ENCODE data around the gene SUN2. TPM values are rescaled to one million over a fixed set of nuclear protein-coding genes. Genes with fewer than 3 reads are reported as not detected.

Gene SUN2
- total RNA-seq, 1 donor from 2014 or later = 41.7 TPM

DNA sequence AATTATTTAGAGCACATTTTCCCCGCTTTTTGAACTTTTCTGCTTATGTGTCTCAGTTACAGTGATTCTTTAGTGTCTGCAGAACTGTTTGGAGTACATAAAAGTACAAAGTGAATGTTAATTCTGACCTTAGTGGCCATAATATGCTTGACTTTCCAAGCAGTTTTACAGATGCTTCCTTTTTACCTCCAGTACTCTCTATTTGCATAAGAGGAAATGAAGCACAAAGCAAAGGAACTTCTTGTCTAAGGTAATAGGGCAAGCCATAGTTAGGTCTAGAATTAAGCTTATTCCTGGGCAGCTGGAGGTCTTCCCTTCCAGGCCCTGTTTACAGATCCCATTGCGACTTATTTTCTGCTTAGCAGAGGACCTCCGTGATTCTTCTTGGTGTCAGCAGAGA, 46.5 kb downstream of the SUN2 start:
- TF ChIP-seq, protein P1, sequence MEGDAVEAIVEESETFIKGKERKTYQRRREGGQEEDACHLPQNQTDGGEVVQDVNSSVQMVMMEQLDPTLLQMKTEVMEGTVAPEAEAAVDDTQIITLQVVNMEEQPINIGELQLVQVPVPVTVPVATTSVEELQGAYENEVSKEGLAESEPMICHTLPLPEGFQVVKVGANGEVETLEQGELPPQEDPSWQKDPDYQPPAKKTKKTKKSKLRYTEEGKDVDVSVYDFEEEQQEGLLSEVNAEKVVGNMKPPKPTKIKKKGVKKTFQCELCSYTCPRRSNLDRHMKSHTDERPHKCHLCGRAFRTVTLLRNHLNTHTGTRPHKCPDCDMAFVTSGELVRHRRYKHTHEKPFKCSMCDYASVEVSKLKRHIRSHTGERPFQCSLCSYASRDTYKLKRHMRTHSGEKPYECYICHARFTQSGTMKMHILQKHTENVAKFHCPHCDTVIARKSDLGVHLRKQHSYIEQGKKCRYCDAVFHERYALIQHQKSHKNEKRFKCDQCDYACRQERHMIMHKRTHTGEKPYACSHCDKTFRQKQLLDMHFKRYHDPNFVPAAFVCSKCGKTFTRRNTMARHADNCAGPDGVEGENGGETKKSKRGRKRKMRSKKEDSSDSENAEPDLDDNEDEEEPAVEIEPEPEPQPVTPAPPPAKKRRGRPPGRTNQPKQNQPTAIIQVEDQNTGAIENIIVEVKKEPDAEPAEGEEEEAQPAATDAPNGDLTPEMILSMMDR (conservative IDR thresholded peaks at IDR 0.05) = no peak
- H3K4me3 Mint-ChIP-seq = peak overlapping the region; percentile 56
- no peaks in the 10 kb centered on the region for H3K27me3 Mint-ChIP-seq (ENCODE audit: low read depth)
- H3K4me1 Mint-ChIP-seq = peaks cover 66% of the 10 kb centered on the region
- H3K27ac Mint-ChIP-seq (ENCODE audit: unreplicated experiment) = no peak overlapping the region
- H3K36me3 Mint-ChIP-seq (ENCODE audit: low read depth) = peaks cover 7% of the 10 kb centered on the region
- H3K9me3 Mint-ChIP-seq = no peaks in the 10 kb centered on the region
- DNase-seq (ENCODE audit: low read depth, low spot score) = no peak

DNA sequence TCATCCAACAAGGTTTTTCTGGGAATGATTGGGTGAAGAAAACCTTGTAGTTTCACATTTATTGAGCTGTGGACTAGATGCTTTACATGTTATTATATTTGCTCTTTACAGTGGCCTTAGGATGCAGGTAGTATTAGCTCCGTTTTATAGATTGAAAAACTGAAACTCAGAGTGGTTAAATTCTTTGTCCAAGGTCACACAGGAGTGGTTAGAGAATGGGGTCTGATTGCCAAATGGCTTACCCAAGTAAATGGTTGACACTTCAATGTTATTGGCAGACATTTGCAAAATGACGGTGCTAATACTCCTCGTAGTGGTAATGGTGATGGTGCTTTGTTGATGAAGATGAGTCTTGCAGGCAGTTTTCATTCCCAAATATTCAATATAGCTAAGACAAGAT, 47.8 kb downstream of the SUN2 start:
- Mint-ChIP-seq H3K27ac (ENCODE audit: unreplicated experiment) (no peak overlapping the region), H3K9me3 (no peaks in the 10 kb centered on the region), H3K27me3 (ENCODE audit: low read depth) (no peaks in the 10 kb centered on the region), H3K36me3 (ENCODE audit: low read depth) (peaks cover 7% of the 10 kb centered on the region), H3K4me1 (peaks cover 60% of the 10 kb centered on the region), H3K4me3 (peak overlapping the region; percentile 77)
- TF ChIP-seq, protein P1 (conservative IDR thresholded peaks at IDR 0.05) = no peak
- no peak for DNase-seq (ENCODE audit: low read depth, low spot score)

DNA sequence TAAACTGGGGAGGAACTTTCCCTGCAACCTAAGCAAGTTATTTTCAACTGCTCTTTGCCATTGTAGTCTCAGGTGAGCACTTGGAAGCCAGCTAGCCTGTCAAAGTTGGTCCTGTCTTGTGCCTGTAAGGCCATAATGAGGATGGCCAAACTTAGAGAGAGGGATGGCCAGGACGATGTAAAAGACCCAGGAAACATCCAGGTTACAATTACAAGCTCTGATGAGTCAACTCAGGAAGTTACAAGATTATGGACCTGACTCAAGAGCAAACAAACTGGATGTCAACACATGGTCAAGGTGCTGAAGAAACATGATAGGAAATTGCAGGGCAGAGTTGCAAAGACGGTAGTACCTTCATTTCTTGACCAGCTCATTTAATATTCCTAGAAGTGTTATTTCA, 48.5 kb downstream of the SUN2 start:
- no peaks in the 10 kb centered on the region for H3K27me3 Mint-ChIP-seq (ENCODE audit: low read depth)
- peaks cover 53% of the 10 kb centered on the region for H3K4me1 Mint-ChIP-seq
- no peak for DNase-seq (ENCODE audit: low read depth, low spot score)
- H3K36me3 Mint-ChIP-seq (ENCODE audit: low read depth) = peaks cover 7% of the 10 kb centered on the region
- H3K27ac Mint-ChIP-seq (ENCODE audit: unreplicated experiment) = no peak overlapping the region
- H3K4me3 Mint-ChIP-seq = peak overlapping the region; percentile 91
- no peaks in the 10 kb centered on the region for H3K9me3 Mint-ChIP-seq
- TF ChIP-seq, protein P1 (conservative IDR thresholded peaks at IDR 0.05) = no peak

DNA sequence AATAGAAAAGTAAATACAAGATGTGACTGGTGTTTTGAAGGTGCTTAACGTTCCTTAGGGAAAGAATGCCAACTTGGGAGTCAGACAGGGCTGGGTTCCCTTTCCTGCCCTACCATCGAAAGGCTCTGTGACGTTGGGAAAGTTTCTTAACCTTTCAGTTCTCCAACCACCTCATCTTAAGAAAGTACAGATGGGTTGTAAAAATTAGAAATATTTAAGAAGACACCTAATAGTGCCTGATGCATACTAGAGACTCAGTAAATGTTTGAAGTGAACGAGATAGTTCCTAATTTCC, 49.0 kb downstream of the SUN2 start:
- no peak for DNase-seq (ENCODE audit: low read depth, low spot score)
- Mint-ChIP-seq H3K36me3 (ENCODE audit: low read depth) (peaks cover 5% of the 10 kb centered on the region), H3K27ac (ENCODE audit: unreplicated experiment) (no peak overlapping the region), H3K4me1 (peaks cover 48% of the 10 kb centered on the region), H3K27me3 (ENCODE audit: low read depth) (no peaks in the 10 kb centered on the region), H3K9me3 (no peaks in the 10 kb centered on the region), H3K4me3 (peak overlapping the region; percentile 91)
- TF ChIP-seq, protein P1 (conservative IDR thresholded peaks at IDR 0.05) = no peak

DNA sequence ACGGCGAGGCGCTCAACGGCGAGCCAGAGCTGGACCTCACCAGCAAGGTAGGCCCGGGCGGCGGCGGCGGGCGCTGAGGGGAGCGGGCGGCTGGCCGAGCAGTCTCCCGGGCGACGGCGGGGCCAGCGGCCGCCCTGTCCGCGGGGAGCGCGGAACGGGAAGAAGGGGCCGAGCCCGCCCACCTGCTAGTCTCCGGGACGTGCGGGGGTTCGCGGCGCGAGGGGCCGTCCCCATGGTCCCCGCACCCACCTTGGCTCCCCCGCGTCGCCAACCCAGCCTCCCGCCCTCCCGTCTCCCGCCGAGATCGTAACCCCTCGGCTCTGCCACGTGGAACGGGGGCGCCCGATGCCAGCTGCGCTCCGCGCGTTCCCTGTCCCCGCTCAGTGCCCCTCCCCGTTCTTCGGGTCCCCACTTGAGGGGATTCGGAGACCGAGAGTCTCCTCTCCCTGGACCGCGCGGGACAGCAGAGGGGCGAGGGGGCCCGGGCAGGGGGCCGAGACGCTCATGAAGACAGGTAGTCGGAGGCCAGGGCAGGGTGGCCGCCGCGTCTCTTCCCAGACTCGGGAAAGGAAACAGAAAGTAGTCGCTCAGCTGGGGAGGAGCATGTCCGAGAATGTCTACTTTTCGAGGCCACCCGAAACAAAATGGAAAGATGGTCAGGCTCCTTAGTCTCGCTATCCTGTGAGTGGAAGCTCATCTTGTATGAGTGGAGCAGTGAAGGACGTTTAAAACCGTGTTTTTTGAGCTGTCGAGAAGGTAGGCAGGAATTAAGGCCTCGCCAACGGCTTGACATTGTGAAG, 49.5 kb downstream of the SUN2 start:
- TF ChIP-seq, protein P1 (conservative IDR thresholded peaks at IDR 0.05) = no peak
- H3K27me3 Mint-ChIP-seq (ENCODE audit: low read depth) = peaks cover 2% of the 10 kb centered on the region
- no peak overlapping the region for H3K27ac Mint-ChIP-seq (ENCODE audit: unreplicated experiment)
- H3K4me3 Mint-ChIP-seq = peak overlapping the region; percentile 92
- peaks cover 5% of the 10 kb centered on the region for H3K36me3 Mint-ChIP-seq (ENCODE audit: low read depth)
- DNase-seq (ENCODE audit: low read depth, low spot score) = peak; percentile 5
- no peaks in the 10 kb centered on the region for H3K9me3 Mint-ChIP-seq
- H3K4me1 Mint-ChIP-seq = peaks cover 52% of the 10 kb centered on the region
